Activated CD4-positive, CD25-positive, alpha-beta regulatory T cell treated with anti-CD3 and anti-CD28 coated beads, Interleukin-2, amount 50 U/mL, for 72 hours (primary cell): ENCODE data around the gene FOXL2.
"Not testable (repeated sequence)": the region's sequence is repeated elsewhere in the genome, so short reads cannot be mapped to it uniquely, and the experiment has no call there.

Experiments used
- DNase-seq: peaks from one replicate; pipeline ENCODE4 v3.0.0; 2021

FOXL2 gene

GRCh38 chr3:138923531-138923994 is 23.4 kb downstream of the FOXL2 start:
- DNase-seq: peak; percentile 78

DNA sequence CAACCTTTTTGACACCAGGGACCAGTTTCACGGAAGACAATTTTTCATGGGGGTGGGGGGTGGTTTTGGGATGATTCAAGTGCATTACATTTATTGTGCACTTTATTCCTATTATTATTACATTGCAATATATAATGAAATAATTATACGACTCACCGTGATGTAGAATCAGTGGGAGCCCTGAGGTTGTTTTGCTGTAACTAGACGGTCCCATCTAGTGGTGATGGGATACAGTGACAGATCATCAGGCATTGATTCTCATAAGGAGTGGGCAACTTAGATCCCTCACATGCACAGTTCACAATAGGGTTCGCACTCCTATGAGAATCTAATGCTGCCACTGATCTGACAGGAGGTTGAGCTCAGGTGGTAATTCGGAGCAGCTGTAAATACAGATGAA is 24.5 kb downstream of the FOXL2 start:
- not testable (repeated sequence) for DNase-seq

DNA sequence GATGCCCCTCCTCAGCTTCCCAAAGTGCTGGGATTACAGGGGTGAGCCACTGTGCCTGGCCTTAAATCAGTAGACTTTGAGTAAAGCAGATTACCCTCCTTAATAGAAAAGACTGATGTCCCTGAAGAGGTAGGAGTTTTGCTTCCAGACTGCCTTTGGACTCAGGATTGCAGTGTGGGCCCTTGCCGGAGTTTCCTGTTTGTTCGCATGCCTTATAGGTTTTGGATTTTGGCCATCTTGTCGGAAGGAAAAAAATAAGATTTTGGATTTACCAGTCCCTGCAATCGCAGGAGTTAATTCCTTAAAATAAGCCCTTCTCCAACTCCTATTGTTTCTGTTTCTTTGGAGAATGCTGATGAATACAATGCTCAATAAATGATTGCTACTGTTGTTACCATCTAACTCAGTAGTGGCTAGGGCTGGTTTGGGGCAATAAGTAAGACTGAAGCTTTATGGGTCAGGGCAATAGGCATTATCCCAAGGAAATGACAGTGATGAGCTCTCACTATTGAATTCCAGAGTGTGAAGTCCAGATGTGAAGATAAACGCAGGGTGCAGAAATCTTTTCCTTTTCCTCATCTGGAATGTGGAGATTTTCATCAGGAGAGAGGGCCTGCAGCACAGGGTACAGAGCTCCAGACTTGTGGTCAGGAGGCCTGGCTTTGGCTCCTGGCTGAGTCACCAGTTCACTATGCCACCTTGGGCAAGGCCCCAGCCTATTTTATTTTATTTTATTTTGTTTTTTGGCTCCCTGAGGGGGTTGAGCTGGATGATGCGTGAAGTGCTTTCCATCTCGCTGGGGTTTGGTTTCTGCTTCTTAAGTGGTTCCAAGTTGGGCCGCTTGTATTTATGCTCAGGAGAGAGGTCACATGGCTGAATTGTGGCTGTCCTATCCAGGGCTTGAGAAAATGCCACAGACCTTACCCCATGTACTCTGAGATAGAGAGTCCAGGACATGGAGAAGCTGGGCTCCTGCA is 25.3 kb downstream of the FOXL2 start:
- DNase-seq: no peak

GRCh38 chr3:138919325-138919724 is 27.6 kb downstream of the FOXL2 start:
- no peak for DNase-seq

DNA sequence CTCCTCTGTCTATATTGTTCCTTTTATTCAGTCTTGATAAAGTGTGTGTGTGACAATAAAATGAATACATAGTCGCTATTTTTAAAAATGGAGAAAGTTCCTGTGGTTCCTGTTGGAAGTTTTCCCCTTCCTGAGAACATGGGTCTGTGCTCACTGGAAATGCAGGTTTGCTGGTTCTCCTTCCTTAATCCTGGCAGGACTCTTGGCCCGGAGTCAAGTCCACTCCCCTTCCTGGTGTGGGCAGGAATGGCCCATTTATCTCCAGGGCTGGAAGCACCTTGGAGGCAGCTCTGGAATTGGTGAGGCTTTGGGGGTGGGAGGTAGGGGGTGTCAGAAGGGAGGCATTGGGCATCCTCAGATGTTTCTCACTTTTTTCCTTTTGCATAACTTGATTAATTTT is 30.1 kb downstream of the FOXL2 start:
- no peak for DNase-seq

DNA sequence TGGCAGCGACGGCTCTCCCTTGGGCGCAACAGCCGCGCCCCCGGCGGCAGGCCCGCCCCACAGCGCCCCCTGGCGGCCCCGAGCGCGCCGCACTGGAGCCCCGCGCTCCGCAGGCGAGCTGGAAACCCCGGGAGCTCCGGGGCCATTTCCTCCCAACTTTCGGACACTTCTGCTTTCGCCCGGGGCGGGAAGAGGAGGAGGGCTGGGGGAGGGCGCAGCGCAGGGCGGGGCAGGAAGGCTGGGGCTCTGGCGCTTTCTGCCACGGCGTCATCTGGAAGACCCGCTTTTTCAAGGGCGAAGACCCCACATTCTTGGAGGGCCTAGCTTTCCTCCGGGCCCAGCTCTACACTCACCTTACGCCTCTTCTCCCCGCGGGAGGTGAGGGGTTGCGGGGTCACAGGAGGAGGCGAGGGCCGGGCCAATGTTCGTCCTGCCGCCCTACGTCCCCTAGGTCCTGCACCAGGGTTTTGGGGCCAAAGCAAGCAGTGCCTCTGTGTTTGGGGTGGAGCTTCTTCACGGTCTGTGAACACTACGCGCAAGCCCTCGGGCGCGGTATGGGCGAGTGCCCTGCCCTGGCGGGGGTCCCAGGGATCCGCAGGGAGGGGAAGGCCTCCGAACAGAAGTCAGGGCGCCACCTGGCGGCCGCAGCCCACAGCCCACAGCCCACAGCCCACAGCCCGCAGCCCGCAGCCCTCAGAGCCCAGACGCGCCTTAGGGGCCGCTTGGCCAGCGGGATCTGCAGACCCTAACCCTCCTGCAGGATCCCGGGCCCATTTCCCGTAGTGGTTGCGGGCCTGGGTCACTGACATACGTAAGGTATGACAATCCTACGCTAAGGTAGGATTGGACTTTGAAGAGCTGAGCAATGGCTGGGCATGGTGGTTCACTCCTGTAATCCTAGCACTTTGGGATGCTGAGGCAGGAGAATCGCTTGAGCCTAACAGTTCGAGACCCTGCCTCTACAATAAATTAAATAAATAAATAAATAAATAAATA is 31.1 kb downstream of the FOXL2 start:
- DNase-seq: peak; percentile 87

DNA sequence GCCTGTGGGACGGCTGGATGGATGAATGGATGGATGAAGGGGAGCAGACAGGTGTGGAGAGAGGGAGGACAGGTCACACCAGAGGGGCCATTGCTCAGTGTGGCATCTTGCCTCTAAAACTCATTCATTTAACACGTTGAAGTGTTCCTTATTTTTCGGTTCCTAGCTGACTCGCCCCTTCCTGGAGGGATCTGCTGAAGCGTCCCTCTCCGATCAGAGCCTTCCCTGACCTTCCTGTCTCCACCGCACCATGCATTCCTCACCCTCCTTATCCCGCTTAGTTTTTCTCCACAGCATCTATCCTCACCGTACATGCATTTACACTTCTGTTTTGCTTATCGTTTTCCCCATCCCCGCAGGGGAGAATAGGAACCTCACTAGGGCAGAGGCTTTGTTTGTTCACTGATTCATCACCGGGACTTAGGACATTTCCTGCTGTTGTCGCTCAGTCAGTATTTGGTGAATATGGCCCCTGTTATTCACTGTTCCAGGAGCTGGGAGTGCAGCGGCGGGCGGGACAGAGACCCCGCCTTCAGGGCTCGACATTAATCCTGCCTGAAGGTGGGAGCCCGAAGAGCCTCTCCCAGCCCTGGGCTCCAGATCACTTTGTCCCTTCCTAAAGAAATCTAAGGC is 32.0 kb downstream of the FOXL2 start:
- DNase-seq: no peak

- no peak for DNase-seq
Measured at GRCh38 chr3:138913766-138914165, 33.2 kb downstream of the FOXL2 start.

- no peak for DNase-seq
Measured at GRCh38 chr3:138912237-138912636, 34.7 kb downstream of the FOXL2 start.

GRCh38 chr3:138911621-138912020 is 35.3 kb downstream of the FOXL2 start:
- DNase-seq: no peak

GRCh38 chr3:138909904-138910303 is 37.0 kb downstream of the FOXL2 start:
- DNase-seq: no peak

DNA sequence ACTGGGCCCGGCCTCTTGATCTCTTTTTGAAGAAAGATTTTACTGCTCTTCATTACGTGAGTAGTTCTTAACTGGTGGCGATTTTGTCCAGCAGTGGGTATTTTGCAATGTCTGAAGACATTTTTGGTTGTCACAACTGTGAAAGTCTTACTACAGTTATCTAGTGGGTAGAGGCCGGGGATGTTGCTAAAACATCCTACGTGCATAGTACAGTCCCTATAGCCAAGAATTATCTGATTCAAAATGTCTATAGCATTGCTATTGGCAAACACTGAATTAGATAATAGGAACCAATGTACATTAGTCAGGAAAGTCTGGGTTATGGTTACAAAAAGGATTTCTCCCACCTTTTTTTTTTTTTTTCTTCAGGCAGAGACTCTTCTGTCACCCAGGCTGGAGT is 38.1 kb downstream of the FOXL2 start:
- no peak for DNase-seq

- no peak for DNase-seq
Measured at GRCh38 chr3:138907539-138907938, 39.4 kb downstream of the FOXL2 start.

DNA sequence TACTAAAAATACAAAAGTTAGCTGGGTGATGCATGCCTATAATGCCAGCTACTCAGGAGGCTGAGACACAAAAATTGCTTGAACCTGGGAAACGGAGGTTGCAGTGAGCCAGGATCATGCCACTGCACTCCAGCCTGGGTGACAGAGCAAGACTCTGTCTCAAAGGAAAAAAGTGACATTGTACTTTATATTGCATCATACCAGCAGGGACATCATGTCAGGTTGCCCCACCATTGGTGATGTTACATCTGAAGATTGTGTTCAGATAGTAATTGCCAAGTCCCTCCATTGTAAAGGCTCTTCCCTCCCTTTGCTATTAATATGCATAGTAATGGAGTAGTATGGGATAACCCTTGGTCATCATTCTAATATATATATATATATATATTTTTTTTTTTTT is 44.8 kb downstream of the FOXL2 start:
- no peak for DNase-seq

GRCh38 chr3:138901567-138901966 is 45.4 kb downstream of the FOXL2 start:
- DNase-seq: no peak

DNA sequence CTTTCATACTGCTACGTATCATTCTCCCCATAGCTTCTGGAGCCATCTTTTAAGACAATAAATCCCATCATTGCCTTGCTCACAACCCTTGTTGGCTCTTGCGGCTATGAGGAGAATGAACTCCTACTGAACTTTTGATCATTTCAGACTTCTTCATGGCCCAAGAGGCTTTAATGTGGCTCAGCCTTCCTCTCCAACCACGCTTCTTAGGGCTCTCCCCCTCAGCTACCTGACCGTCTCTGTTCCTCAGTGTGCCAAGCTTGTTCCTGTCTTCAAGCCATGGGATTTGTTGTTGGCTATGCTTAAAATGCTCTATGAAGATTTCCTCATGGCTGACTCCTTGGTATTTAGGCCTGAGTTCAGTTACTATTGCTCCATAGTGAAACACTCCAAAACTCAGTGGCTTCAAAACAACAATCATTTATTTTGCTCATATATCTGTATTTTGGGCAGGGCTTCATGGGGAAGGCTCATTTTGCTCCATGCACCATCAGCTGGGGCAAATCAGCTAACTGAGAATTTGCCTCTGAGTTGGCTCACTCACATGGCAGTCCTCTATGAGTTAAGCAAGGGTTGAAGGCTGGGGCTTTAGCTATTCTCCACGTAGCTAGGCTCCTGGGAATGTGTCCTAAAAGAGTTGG is 47.5 kb downstream of the FOXL2 start:
- DNase-seq: no peak

GRCh38 chr3:138898708-138899107 is 48.2 kb downstream of the FOXL2 start:
- no peak for DNase-seq

- DNase-seq: no peak
Measured at GRCh38 chr3:138898301-138898700, 48.6 kb downstream of the FOXL2 start.
